HepG2 (cell line): ENCODE results near the gene PPP1R9A. TPM values are rescaled to one million over a fixed set of nuclear protein-coding genes. Genes with fewer than 3 reads are reported as not detected.

Experiments
- ATAC-seq: fragments of 200-7000 bp; cut with Tn5 transposase; 3 replicates; pipeline ENCODE4 v1.9.1; 2020; ENCODE audit warnings: mild to moderate bottlenecking, moderate library complexity
- BruUV-seq: library from RNA; stranded (reverse); fragments of 400-500 nt; replicated peaks from 2 replicates; lab custom pipeline; 2021; lab: Mats Ljungman, UMichigan
- CTCF ChIA-PET: fragments of 300-600 bp; formaldehyde crosslinking; extraction: SDS; loops from one replicate; lab custom pipeline; 2021; ENCODE audit warnings: low total read pairs, inconsistent platforms, low intra/inter-chr PET ratio; lab: Yijun Ruan, JAX
- POLR2A ChIA-PET: fragments of 350-600 bp; sonication (Branson Sonifier 250); formaldehyde crosslinking; loops from one replicate; lab custom pipeline; 2020; ENCODE audit warnings: antibody characterized with exemption, inconsistent platforms; lab: Yijun Ruan, JAX
- DNase-seq: peaks from one replicate; pipeline ENCODE4 v3.0.0-alpha.2; 2015; ENCODE audit warnings: low spot score
- FAIRE-seq: peaks from 3 replicates; lab custom pipeline; 2011; peaks lifted over from hg19 to GRCh38; lab: Jason Lieb, UNC
- H2AFZ ChIP-seq: one replicate; pipeline ENCODE4 v1.6.1; 2011; ENCODE audit warnings: low read length, inconsistent platforms
- H3K27ac ChIP-seq: fragments of 300-600 bp; 3 replicates; pipeline ENCODE4 v1.8.0; 2011; ENCODE audit warnings: mixed run types, mild to moderate bottlenecking, mixed read lengths, low read length, inconsistent platforms; ENCODE audit not compliant: insufficient read depth; ENCODE audit errors: extremely low read length
- H3K27me3 ChIP-seq, 2 experiments: fragments of 200-600 bp in 1 of 2; 2 replicates in 1 of 2; 3 replicates in 1 of 2; pipeline versions ENCODE4 v1.6.0 to v1.8.0; 2011; ENCODE audit warnings: low read length in 2 of 2, mild to moderate bottlenecking in 2 of 2, moderate library complexity in 2 of 2, inconsistent platforms in 1 of 2; ENCODE audit not compliant: insufficient read depth in 2 of 2, control insufficient read depth in 1 of 2
- H3K36me3 ChIP-seq, 2 experiments: fragments of 200-600 bp in 1 of 2; replicated peaks in 1 of 2; 2 replicates in 1 of 2; 3 replicates in 1 of 2; pipeline versions ENCODE4 v1.5.1 to v1.8.0; 2011; ENCODE audit warnings: low read length in 2 of 2, inconsistent platforms in 1 of 2; ENCODE audit not compliant: insufficient read depth in 2 of 2, control insufficient read depth in 1 of 2
- H3K4me1 ChIP-seq: 2 replicates; pipeline ENCODE4 v1.5.1; 2012; ENCODE audit warnings: low read length, inconsistent platforms; ENCODE audit not compliant: insufficient read depth
- H3K4me2 ChIP-seq: 2 replicates; pipeline ENCODE4 v1.6.0; 2011; ENCODE audit warnings: low read depth, low read length, inconsistent platforms
- H3K4me3 ChIP-seq, 3 experiments: fragments of 200-600 bp in 1 of 3; sonication (generic), shearing (Covaris generic) in 1 of 3; replicated peaks in 1 of 3; 2 replicates each; pipeline ENCODE4 v1.5.1; 2011 to 2016; ENCODE audit warnings: low read length in 3 of 3, inconsistent platforms in 2 of 3, low read depth in 2 of 3, mild to moderate bottlenecking in 2 of 3, control low read depth in 1 of 3, mixed read lengths in 1 of 3; ENCODE audit not compliant: insufficient read depth in 1 of 3
- H3K79me2 ChIP-seq: one replicate; pipeline ENCODE4 v1.6.1; 2011; ENCODE audit warnings: low read length, inconsistent platforms; ENCODE audit not compliant: insufficient read depth
- H3K9ac ChIP-seq: 2 replicates; pipeline ENCODE4 v1.6.0; 2011; ENCODE audit warnings: mild to moderate bottlenecking, low read depth, low read length, inconsistent platforms; ENCODE audit not compliant: insufficient read depth
- H3K9me3 ChIP-seq: 2 replicates; pipeline ENCODE4 v1.5.1; 2012; ENCODE audit warnings: mild to moderate bottlenecking, low read length
- H4K20me1 ChIP-seq: 2 replicates; pipeline ENCODE4 v1.6.0; 2011; ENCODE audit warnings: inconsistent platforms, mild to moderate bottlenecking, low read length, moderate library complexity; ENCODE audit not compliant: insufficient read depth
- AKNA ChIP-seq: sonication (generic); formaldehyde crosslinking; IDR thresholded peaks from 2 replicates; pipeline ENCODE4 v1.4.0; 2020; ENCODE audit warnings: missing genetic modification reagents, borderline replicate concordance
- ARNTL ChIP-seq: sonication (generic); formaldehyde crosslinking; IDR thresholded peaks from 2 replicates; pipeline ENCODE4 v1.4.0; 2020; ENCODE audit warnings: mild to moderate bottlenecking, missing genetic modification reagents
- DPF2 ChIP-seq: sonication (generic); formaldehyde crosslinking; IDR thresholded peaks from 2 replicates; pipeline ENCODE4 v1.4.0; 2020; ENCODE audit warnings: mild to moderate bottlenecking, low read depth, missing genetic modification reagents, borderline replicate concordance
- FOXP4 ChIP-seq: sonication (generic); formaldehyde crosslinking; IDR thresholded peaks from 2 replicates; pipeline ENCODE4 v1.4.0; 2020; ENCODE audit warnings: missing genetic modification reagents
- HNRNPK ChIP-seq: fragments of 200-400 bp; formaldehyde crosslinking; IDR thresholded peaks from 2 replicates; pipeline ENCODE4 v1.6.1; 2018; ENCODE audit warnings: low read length, low read depth, moderate library complexity, mild to moderate bottlenecking; ENCODE audit not compliant: poor library complexity, severe bottlenecking
- KLF9 ChIP-seq: IDR thresholded peaks from 2 replicates; pipeline ENCODE4 v1.6.1; 2016; ENCODE audit warnings: low read depth
- MTA1 ChIP-seq: sonication (generic); formaldehyde crosslinking; IDR thresholded peaks from 2 replicates; pipeline ENCODE4 v1.4.0; 2020; ENCODE audit warnings: missing genetic modification reagents, mild to moderate bottlenecking, borderline replicate concordance
- PHF21A ChIP-seq: sonication (generic); formaldehyde crosslinking; IDR thresholded peaks from 2 replicates; pipeline ENCODE4 v1.5.0; 2020; ENCODE audit warnings: mild to moderate bottlenecking, missing genetic modification reagents
- SALL2 ChIP-seq: sonication (generic); formaldehyde crosslinking; IDR thresholded peaks from 2 replicates; pipeline ENCODE4 v1.8.1; 2023; ENCODE audit warnings: mild to moderate bottlenecking, missing genetic modification reagents, inconsistent platforms
- SMAD9 ChIP-seq: sonication (generic); formaldehyde crosslinking; IDR thresholded peaks from 2 replicates; pipeline ENCODE4 v1.5.1; 2020; ENCODE audit warnings: mild to moderate bottlenecking, missing genetic modification reagents
- TAF15 ChIP-seq: fragments of 200-400 bp; formaldehyde crosslinking; IDR thresholded peaks from one replicate; pipeline ENCODE4 v1.6.1; 2018; ENCODE audit warnings: mild to moderate bottlenecking, low read depth, low read length; ENCODE audit not compliant: poor library complexity, severe bottlenecking
- ZBTB7B ChIP-seq: sonication (generic); formaldehyde crosslinking; IDR thresholded peaks from 2 replicates; pipeline ENCODE4 v1.4.0; 2020; ENCODE audit warnings: missing genetic modification reagents
- ZNF430 ChIP-seq: sonication (generic); formaldehyde crosslinking; IDR thresholded peaks from 2 replicates; pipeline ENCODE4 v1.9.0; 2021; ENCODE audit warnings: mild to moderate bottlenecking, missing genetic modification reagents
- ZNF550 ChIP-seq: sonication (generic); formaldehyde crosslinking; IDR thresholded peaks from 2 replicates; pipeline ENCODE4 v1.4.0; 2020; ENCODE audit warnings: mild to moderate bottlenecking, missing genetic modification reagents, borderline replicate concordance
- ZNF878 ChIP-seq: sonication (generic); formaldehyde crosslinking; IDR thresholded peaks from 2 replicates; pipeline ENCODE4 v1.8.1; 2023; ENCODE audit warnings: mild to moderate bottlenecking, missing genetic modification reagents, moderate library complexity
- WGBS: methylation state at CpG from one replicate; pipeline ENCODE4 v1.1.6; 2017; ENCODE audit warnings: low lambda C conversion rate; 5-methylcytosine and 5-hydroxymethylcytosine counted together
- in situ Hi-C: cut with HindIII; loops from 2 replicates; pipeline ENCODE4 v1.10.0; 2017; ENCODE audit warnings: low pct_unique_long_range_greater_than_20kb; ENCODE audit not compliant: extremely low pct_ligation_motif_present
- intact Hi-C: fragments of 100-400 bp; cut with micrococcal nuclease; formaldehyde crosslinking; loops from one replicate; pipeline ENCODE4 v1.10.0; 2022; ENCODE audit not compliant: unreplicated experiment
- polyA plus RNA-seq, 8 experiments: library from polyadenylated mRNA; depleted of rRNA in 3 of 8; stranded (reverse) in 7 of 8; unstranded in 1 of 8; fragments of >200 nt; fragmentation: Illumina TruSeq in 4 of 8; extraction: Trizol in 4 of 8; gene quantifications; 2 replicates each; pipeline versions ENCODE4 v1.2.1 to v1.2.3, GENCODE V29; 2011 to 2016; ENCODE audit warnings: low read depth in 4 of 8, missing spikeins in 1 of 8, mixed read lengths in 1 of 8; ENCODE audit not compliant: insufficient read depth in 1 of 8
- total RNA-seq, 5 experiments: library from RNA; depleted of rRNA; stranded (reverse); fragments of >200 nt; fragmentation: Illumina TruSeq; extraction: Trizol; gene quantifications; 2 replicates each; pipeline ENCODE4 v1.2.3, GENCODE V29; 2016; ENCODE audit warnings: low read depth in 1 of 5
- TF ChIP-seq, protein P1 (sequence below): sonication (generic); formaldehyde crosslinking; IDR thresholded peaks from 2 replicates; pipeline ENCODE4 v1.8.1; 2023; ENCODE audit warnings: mild to moderate bottlenecking, missing genetic modification reagents
- TF ChIP-seq, protein P2 (sequence below): sonication (generic); formaldehyde crosslinking; IDR thresholded peaks from 2 replicates; pipeline ENCODE4 v1.4.0; 2020; ENCODE audit warnings: mild to moderate bottlenecking, missing genetic modification reagents

The PPP1R9A gene
- total and polyA plus RNA-seq, 2 of the 13 experiments (the other 11 are each of a cell fraction or from before 2014, with no cell fraction given): 11.4 to 31.9 TPM

DNA sequence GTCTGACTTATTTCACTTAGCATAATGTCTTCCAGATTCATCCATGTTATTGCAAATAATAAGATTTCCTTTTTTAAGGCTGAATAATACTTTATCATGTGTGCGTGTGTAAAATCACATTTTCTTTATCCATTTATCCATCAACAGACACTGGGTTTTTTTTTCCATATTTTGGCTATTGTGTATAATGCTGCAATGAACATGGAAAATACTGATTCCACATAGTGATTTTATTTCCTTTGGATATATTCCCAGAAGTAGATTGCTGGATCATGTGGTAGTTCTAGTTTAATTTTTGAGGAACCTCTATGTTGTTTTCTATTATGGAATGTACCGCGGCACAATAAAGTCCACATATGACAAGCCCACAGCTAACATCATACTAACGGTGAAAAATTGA, 236.9 kb downstream of the PPP1R9A start:
- H3K27ac ChIP-seq: no peak overlapping the region
- no peak overlapping the region for H3K4me3 ChIP-seq
- DNase-seq (no peak), ATAC-seq (no peak), FAIRE-seq (no peak)
- H3K9me3 ChIP-seq: no peaks in the 10 kb centered on the region
- 99% methylated on average over 4 of the region's 4 CpGs for WGBS
- H4K20me1 ChIP-seq: no peaks in the 10 kb centered on the region
- ChIA-PET POLR2A (no interaction called here), CTCF (no interaction called here)
- no TSS peak for BruUV-seq
- no peaks in the 10 kb centered on the region for H3K4me1 ChIP-seq
- no peak overlapping the region for H3K9ac ChIP-seq
- H3K36me3 ChIP-seq: no peaks in the 10 kb centered on the region
- no peaks in the 10 kb centered on the region for H3K27me3 ChIP-seq
- in situ Hi-C loops: no loop called here
- no peak overlapping the region for H3K4me2 ChIP-seq
- no peaks in the 10 kb centered on the region for H3K79me2 ChIP-seq
- H2AFZ ChIP-seq: no peak overlapping the region
- intact Hi-C loops: no loop called here
- TF ChIP-seq, protein P1, sequence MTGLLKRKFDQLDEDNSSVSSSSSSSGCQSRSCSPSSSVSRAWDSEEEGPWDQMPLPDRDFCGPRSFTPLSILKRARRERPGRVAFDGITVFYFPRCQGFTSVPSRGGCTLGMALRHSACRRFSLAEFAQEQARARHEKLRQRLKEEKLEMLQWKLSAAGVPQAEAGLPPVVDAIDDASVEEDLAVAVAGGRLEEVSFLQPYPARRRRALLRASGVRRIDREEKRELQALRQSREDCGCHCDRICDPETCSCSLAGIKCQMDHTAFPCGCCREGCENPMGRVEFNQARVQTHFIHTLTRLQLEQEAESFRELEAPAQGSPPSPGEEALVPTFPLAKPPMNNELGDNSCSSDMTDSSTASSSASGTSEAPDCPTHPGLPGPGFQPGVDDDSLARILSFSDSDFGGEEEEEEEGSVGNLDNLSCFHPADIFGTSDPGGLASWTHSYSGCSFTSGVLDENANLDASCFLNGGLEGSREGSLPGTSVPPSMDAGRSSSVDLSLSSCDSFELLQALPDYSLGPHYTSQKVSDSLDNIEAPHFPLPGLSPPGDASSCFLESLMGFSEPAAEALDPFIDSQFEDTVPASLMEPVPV (CRISPR knock-in tag): no peak
- TF ChIP-seq ZNF550 (CRISPR knock-in tag): no peak
- no peak for TF ChIP-seq HNRNPK
- no peak for TF ChIP-seq ZNF878 (CRISPR knock-in tag)
- no peak for TF ChIP-seq AKNA (CRISPR knock-in tag)
- no peak for TF ChIP-seq ZBTB7B (CRISPR knock-in tag)
- TF ChIP-seq FOXP4: no peak
- TF ChIP-seq ZNF430: no peak
- no peak for TF ChIP-seq ARNTL (CRISPR knock-in tag)
- no peak for TF ChIP-seq MTA1
- TF ChIP-seq TAF15: no peak
- no peak for TF ChIP-seq KLF9 (CRISPR knock-in tag)
- no peak for TF ChIP-seq SALL2
- no peak for TF ChIP-seq SMAD9
- no peak for TF ChIP-seq PHF21A (CRISPR knock-in tag)
- TF ChIP-seq, protein P2, sequence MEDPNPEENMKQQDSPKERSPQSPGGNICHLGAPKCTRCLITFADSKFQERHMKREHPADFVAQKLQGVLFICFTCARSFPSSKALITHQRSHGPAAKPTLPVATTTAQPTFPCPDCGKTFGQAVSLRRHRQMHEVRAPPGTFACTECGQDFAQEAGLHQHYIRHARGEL (CRISPR knock-in tag): no peak
- TF ChIP-seq DPF2 (CRISPR knock-in tag): no peak
